ENCODE data around the gene ARHGAP15. TPM values are rescaled to one million over a fixed set of nuclear protein-coding genes. Genes with fewer than 3 reads are reported as not detected.

The ARHGAP15 gene
- total RNA-seq, 1 donor from 2014 or later: not detected

DNA sequence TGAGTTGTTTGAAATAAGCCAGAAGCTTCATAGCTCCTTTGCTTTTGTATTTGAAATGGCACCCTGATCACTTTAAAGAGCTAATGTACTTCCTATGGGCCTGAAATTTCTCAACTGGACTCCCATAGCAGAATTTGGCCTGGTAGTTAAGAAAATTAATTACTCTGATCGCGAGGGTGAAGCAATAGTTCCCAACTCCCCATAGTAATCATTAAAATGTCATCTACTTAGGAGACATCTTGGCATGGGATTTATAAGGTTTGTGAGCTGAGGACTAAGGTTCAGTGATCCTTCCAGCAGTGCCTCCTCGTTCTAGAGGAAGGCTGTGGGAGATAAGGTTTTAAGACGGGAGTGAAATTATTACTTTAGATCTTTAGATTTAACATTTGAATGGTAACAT is 581.0 kb downstream of the ARHGAP15 start:
- H3K4me1 Mint-ChIP-seq (ENCODE audit: unreplicated experiment): no peaks in the 10 kb centered on the region
- TF ChIP-seq, protein P1, sequence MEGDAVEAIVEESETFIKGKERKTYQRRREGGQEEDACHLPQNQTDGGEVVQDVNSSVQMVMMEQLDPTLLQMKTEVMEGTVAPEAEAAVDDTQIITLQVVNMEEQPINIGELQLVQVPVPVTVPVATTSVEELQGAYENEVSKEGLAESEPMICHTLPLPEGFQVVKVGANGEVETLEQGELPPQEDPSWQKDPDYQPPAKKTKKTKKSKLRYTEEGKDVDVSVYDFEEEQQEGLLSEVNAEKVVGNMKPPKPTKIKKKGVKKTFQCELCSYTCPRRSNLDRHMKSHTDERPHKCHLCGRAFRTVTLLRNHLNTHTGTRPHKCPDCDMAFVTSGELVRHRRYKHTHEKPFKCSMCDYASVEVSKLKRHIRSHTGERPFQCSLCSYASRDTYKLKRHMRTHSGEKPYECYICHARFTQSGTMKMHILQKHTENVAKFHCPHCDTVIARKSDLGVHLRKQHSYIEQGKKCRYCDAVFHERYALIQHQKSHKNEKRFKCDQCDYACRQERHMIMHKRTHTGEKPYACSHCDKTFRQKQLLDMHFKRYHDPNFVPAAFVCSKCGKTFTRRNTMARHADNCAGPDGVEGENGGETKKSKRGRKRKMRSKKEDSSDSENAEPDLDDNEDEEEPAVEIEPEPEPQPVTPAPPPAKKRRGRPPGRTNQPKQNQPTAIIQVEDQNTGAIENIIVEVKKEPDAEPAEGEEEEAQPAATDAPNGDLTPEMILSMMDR (IDR thresholded peaks at IDR 0.05): no peak
- peaks cover 17% of the 10 kb centered on the region for H3K9me3 Mint-ChIP-seq (ENCODE audit: unreplicated experiment)
- H3K27me3 Mint-ChIP-seq (ENCODE audit: unreplicated experiment): no peaks in the 10 kb centered on the region
- no peak for DNase-seq (ENCODE audit: extremely low spot score, unreplicated experiment)
- H3K4me3 Mint-ChIP-seq (ENCODE audit: unreplicated experiment): no peak overlapping the region
- H3K36me3 Mint-ChIP-seq (ENCODE audit: unreplicated experiment): no peaks in the 10 kb centered on the region
- H3K27ac Mint-ChIP-seq (ENCODE audit: unreplicated experiment): no peak overlapping the region

DNA sequence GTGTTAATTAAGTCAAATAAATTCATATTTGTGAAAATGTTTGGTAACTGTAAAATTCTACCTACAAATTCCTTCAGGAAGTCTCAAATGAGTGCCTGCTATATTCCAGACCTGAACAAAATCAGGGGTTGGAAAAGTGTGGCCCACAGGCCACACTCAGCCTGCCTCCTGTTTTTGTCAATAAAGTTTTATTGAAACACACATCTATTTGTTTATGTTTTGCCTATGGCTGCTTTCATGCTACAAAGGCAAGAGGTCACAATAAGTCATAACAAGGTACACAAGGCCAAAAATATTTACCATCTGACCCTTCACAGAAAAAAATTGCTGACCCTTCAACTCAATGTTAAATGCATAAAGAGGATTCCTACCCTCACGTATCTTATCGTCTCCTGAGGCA is 581.7 kb downstream of the ARHGAP15 start:
- no peak for DNase-seq (ENCODE audit: extremely low spot score, unreplicated experiment)
- Mint-ChIP-seq H3K36me3 (ENCODE audit: unreplicated experiment) (no peaks in the 10 kb centered on the region), H3K27ac (ENCODE audit: unreplicated experiment) (no peak overlapping the region), H3K4me3 (ENCODE audit: unreplicated experiment) (no peak overlapping the region), H3K27me3 (ENCODE audit: unreplicated experiment) (no peaks in the 10 kb centered on the region), H3K4me1 (ENCODE audit: unreplicated experiment) (no peaks in the 10 kb centered on the region), H3K9me3 (ENCODE audit: unreplicated experiment) (peaks cover 17% of the 10 kb centered on the region)
- TF ChIP-seq, protein P1 (IDR thresholded peaks at IDR 0.05): no peak

- TF ChIP-seq, protein P1 (IDR thresholded peaks at IDR 0.05): no peak
- Mint-ChIP-seq H3K27me3 (ENCODE audit: unreplicated experiment) (no peaks in the 10 kb centered on the region), H3K4me1 (ENCODE audit: unreplicated experiment) (peaks cover 13% of the 10 kb centered on the region), H3K27ac (ENCODE audit: unreplicated experiment) (no peak overlapping the region), H3K4me3 (ENCODE audit: unreplicated experiment) (no peak overlapping the region), H3K9me3 (ENCODE audit: unreplicated experiment) (peaks cover 12% of the 10 kb centered on the region), H3K36me3 (ENCODE audit: unreplicated experiment) (no peaks in the 10 kb centered on the region)
- no peak for DNase-seq (ENCODE audit: extremely low spot score, unreplicated experiment)
These were observed 587.3 kb downstream of the ARHGAP15 start for GRCh38 chr2:143716522-143716921.

- Mint-ChIP-seq H3K27ac (ENCODE audit: unreplicated experiment) (no peak overlapping the region), H3K36me3 (ENCODE audit: unreplicated experiment) (no peaks in the 10 kb centered on the region), H3K9me3 (ENCODE audit: unreplicated experiment) (peaks cover 8% of the 10 kb centered on the region), H3K4me3 (ENCODE audit: unreplicated experiment) (no peak overlapping the region), H3K27me3 (ENCODE audit: unreplicated experiment) (no peaks in the 10 kb centered on the region), H3K4me1 (ENCODE audit: unreplicated experiment) (peaks cover 13% of the 10 kb centered on the region)
- TF ChIP-seq, protein P1 (IDR thresholded peaks at IDR 0.05): no peak
- no peak for DNase-seq (ENCODE audit: extremely low spot score, unreplicated experiment)
These were observed 587.8 kb downstream of the ARHGAP15 start for GRCh38 chr2:143717053-143717452.

- no peak overlapping the region for H3K4me3 Mint-ChIP-seq (ENCODE audit: unreplicated experiment)
- no peak for DNase-seq (ENCODE audit: extremely low spot score, unreplicated experiment)
- peaks cover 4% of the 10 kb centered on the region for H3K9me3 Mint-ChIP-seq (ENCODE audit: unreplicated experiment)
- H3K27me3 Mint-ChIP-seq (ENCODE audit: unreplicated experiment): no peaks in the 10 kb centered on the region
- H3K36me3 Mint-ChIP-seq (ENCODE audit: unreplicated experiment): no peaks in the 10 kb centered on the region
- no peak overlapping the region for H3K27ac Mint-ChIP-seq (ENCODE audit: unreplicated experiment)
- peaks cover 13% of the 10 kb centered on the region for H3K4me1 Mint-ChIP-seq (ENCODE audit: unreplicated experiment)
- TF ChIP-seq, protein P1 (IDR thresholded peaks at IDR 0.05): no peak
These were observed 588.4 kb downstream of the ARHGAP15 start for GRCh38 chr2:143717536-143718168.

Data from osteocyte (in vitro differentiated cells).